ENCODE measurements around the gene ZWILCH.

- TF ChIP-seq POLR2A (IDR thresholded peaks at IDR 0.05; ENCODE audit: low read depth, low read length) (no peak), POLR2AphosphoS5 (IDR thresholded peaks at IDR 0.05; ENCODE audit: low read depth, low read length) (no peak), TAF1 (IDR thresholded peaks at IDR 0.05; ENCODE audit: low read depth, low read length) (no peak), SPI1 (IDR thresholded peaks at IDR 0.05; ENCODE audit: low read depth, low read length) (no peak)
Observed at GRCh38 chr15:66590435-66590834, 85.3 kb downstream of the ZWILCH start.
